PC-3 (cell line): Measurements from ENCODE around the gene CA4. TPM values are rescaled to one million over a fixed set of nuclear protein-coding genes. Genes with fewer than 3 reads are reported as not detected.

ENCODE experiments used
- ATAC-seq: fragments of 200-7000 bp; cut with Tn5 transposase; 2 replicates; pipeline ENCODE4 v1.9.1; 2020; ENCODE audit warnings: mild to moderate bottlenecking, moderate library complexity
- BruUV-seq: library from RNA; stranded (reverse); fragments of 400-500 nt; replicated peaks from 2 replicates; lab custom pipeline; 2021; lab: Mats Ljungman, UMichigan
- CTCF ChIA-PET: fragments of 300-600 bp; sonication (Branson Sonifier 250); formaldehyde crosslinking; loops from one replicate; lab custom pipeline; 2022; ENCODE audit warnings: antibody characterized with exemption; lab: Charles Lee
- POLR2A ChIA-PET: fragments of 300-600 bp; sonication (Branson Sonifier 250); formaldehyde crosslinking; loops from one replicate; lab custom pipeline; 2022; ENCODE audit warnings: antibody characterized with exemption; ENCODE audit not compliant: unreplicated experiment; lab: Charles Lee
- DNase-seq: peaks from one replicate; pipeline ENCODE4 v3.0.0-alpha.2; 2015
- H2AFZ ChIP-seq: fragments of 300-600 bp; sonication (generic); 2 replicates; pipeline ENCODE4 v1.6.0; 2016; ENCODE audit warnings: antibody characterized with exemption, low read length
- H3F3A ChIP-seq: fragments of 300-600 bp; sonication (generic); one replicate; pipeline ENCODE4 v1.6.0; 2017; ENCODE audit warnings: antibody characterized with exemption, low read length, control low read depth, mild to moderate bottlenecking; ENCODE audit not compliant: unreplicated experiment
- H3K27ac ChIP-seq: fragments of 300-600 bp; sonication (generic); 2 replicates; pipeline ENCODE4 v1.5.1; 2016; ENCODE audit warnings: mild to moderate bottlenecking, low read length
- H3K27me3 ChIP-seq: fragments of 300-600 bp; sonication (generic); 2 replicates; pipeline ENCODE4 v1.6.1; 2016; ENCODE audit warnings: low read length, mixed read lengths
- H3K36me3 ChIP-seq: fragments of 300-600 bp; sonication (generic); 2 replicates; pipeline ENCODE4 v1.6.1; 2016; ENCODE audit warnings: low read depth, mixed run types, low read length, mixed read lengths
- H3K4me1 ChIP-seq: fragments of 300-600 bp; sonication (generic); 2 replicates; pipeline ENCODE4 v1.5.1; 2016; ENCODE audit warnings: low read length; ENCODE audit not compliant: insufficient read depth
- H3K4me2 ChIP-seq: fragments of 300-600 bp; sonication (generic); 2 replicates; pipeline ENCODE4 v1.6.0; 2016; ENCODE audit warnings: low read length
- H3K4me3 ChIP-seq: fragments of 300-600 bp; sonication (generic); 2 replicates; pipeline ENCODE4 v1.5.1; 2016; ENCODE audit warnings: mild to moderate bottlenecking, low read length, mixed read lengths
- H3K79me2 ChIP-seq: fragments of 300-600 bp; sonication (generic); 2 replicates; pipeline ENCODE4 v1.6.1; 2017; ENCODE audit warnings: low read length, mixed read lengths
- H3K9ac ChIP-seq: fragments of 300-600 bp; sonication (generic); 2 replicates; pipeline ENCODE4 v1.6.0; 2016; ENCODE audit warnings: mild to moderate bottlenecking, low read length
- H3K9me2 ChIP-seq: fragments of 300-600 bp; sonication (generic); replicated peaks from 2 replicates; pipeline ENCODE4 v1.6.1; 2016; ENCODE audit warnings: mixed run types, low read length, mixed read lengths
- H3K9me3 ChIP-seq: fragments of 300-600 bp; sonication (generic); 2 replicates; pipeline ENCODE4 v1.6.1; 2016; ENCODE audit warnings: low read length, mixed read lengths
- H4K20me1 ChIP-seq: fragments of 300-600 bp; sonication (generic); 2 replicates; pipeline ENCODE4 v1.6.1; 2016; ENCODE audit warnings: low read length, mixed read lengths
- EZH2 ChIP-seq: fragments of 300-600 bp; sonication (generic); IDR thresholded peaks from one replicate; pipeline ENCODE4 v1.6.1; 2017; ENCODE audit warnings: antibody characterized with exemption, mild to moderate bottlenecking, low read length; ENCODE audit not compliant: unreplicated experiment
- EZH2phosphoT487 ChIP-seq: fragments of 300-600 bp; sonication (generic); IDR thresholded peaks from 2 replicates; pipeline ENCODE4 v1.6.1; 2018; ENCODE audit warnings: mild to moderate bottlenecking, antibody characterized with exemption, low read length, borderline replicate concordance
- intact Hi-C: fragments of 100-400 bp; cut with micrococcal nuclease; formaldehyde crosslinking; loops from 2 replicates; pipeline ENCODE4 v1.9.0; 2023
- total RNA-seq: library from RNA; depleted of rRNA; stranded (reverse); fragments of >200 nt; gene quantifications from 2 replicates; pipeline ENCODE4 v1.2.3, GENCODE V29; 2014
- TF ChIP-seq, protein P1 (sequence below): fragments of 300-600 bp; sonication (generic); conservative IDR thresholded peaks from 2 replicates; pipeline ENCODE4 v1.5.1; 2017; ENCODE audit warnings: antibody characterized with exemption, low read depth, mild to moderate bottlenecking, low read length

The CA4 gene
- total RNA-seq, 1 experiment from 2014 or later: not detected

DNA sequence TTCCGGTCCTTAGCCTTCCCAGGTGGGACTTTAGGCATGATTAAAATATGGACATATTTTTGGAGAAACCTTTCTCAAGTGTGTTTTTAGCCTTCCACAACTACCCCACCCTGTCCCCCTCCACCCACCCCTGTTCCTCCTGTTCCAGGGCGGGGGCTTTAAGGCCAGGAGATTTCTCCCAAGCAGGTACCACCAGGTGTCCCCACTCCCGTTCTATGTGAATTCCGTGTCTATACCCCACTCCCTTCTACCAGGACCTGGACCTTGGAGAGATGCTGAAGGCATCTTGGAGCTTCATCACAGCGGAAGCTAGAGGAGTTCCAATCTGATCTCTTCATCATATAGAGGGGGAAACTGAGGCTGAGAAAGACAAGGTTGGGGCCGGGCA, 9.7 kb downstream of the CA4 start:
- H3K9me3 ChIP-seq: no peaks in the 10 kb centered on the region
- POLR2A ChIA-PET: no interaction called here
- H3K27me3 ChIP-seq: no peaks in the 10 kb centered on the region
- CTCF ChIA-PET: no interaction called here
- no peak overlapping the region for H3K4me2 ChIP-seq
- BruUV-seq: no TSS peak
- H3K9me2 ChIP-seq: no peaks in the 10 kb centered on the region
- H3K79me2 ChIP-seq: no peaks in the 10 kb centered on the region
- 0 out of 2 replicates have a peak, but pooled peaks cover 4% of the 10 kb centered on the region for H3K4me1 ChIP-seq
- DNase-seq (no peak), ATAC-seq (no peak)
- no peak overlapping the region for H3K9ac ChIP-seq
- intact Hi-C loops: no loop called here
- no peaks in the 10 kb centered on the region for H3F3A ChIP-seq
- H3K36me3 ChIP-seq: no peaks in the 10 kb centered on the region
- TF ChIP-seq, protein P1, sequence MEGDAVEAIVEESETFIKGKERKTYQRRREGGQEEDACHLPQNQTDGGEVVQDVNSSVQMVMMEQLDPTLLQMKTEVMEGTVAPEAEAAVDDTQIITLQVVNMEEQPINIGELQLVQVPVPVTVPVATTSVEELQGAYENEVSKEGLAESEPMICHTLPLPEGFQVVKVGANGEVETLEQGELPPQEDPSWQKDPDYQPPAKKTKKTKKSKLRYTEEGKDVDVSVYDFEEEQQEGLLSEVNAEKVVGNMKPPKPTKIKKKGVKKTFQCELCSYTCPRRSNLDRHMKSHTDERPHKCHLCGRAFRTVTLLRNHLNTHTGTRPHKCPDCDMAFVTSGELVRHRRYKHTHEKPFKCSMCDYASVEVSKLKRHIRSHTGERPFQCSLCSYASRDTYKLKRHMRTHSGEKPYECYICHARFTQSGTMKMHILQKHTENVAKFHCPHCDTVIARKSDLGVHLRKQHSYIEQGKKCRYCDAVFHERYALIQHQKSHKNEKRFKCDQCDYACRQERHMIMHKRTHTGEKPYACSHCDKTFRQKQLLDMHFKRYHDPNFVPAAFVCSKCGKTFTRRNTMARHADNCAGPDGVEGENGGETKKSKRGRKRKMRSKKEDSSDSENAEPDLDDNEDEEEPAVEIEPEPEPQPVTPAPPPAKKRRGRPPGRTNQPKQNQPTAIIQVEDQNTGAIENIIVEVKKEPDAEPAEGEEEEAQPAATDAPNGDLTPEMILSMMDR: no peak
- TF ChIP-seq EZH2 (no peak), EZH2phosphoT487 (no peak)
- no peaks in the 10 kb centered on the region for H4K20me1 ChIP-seq
- no peak overlapping the region for H2AFZ ChIP-seq
- H3K27ac ChIP-seq: no peak overlapping the region
- H3K4me3 ChIP-seq: no peak overlapping the region

DNA sequence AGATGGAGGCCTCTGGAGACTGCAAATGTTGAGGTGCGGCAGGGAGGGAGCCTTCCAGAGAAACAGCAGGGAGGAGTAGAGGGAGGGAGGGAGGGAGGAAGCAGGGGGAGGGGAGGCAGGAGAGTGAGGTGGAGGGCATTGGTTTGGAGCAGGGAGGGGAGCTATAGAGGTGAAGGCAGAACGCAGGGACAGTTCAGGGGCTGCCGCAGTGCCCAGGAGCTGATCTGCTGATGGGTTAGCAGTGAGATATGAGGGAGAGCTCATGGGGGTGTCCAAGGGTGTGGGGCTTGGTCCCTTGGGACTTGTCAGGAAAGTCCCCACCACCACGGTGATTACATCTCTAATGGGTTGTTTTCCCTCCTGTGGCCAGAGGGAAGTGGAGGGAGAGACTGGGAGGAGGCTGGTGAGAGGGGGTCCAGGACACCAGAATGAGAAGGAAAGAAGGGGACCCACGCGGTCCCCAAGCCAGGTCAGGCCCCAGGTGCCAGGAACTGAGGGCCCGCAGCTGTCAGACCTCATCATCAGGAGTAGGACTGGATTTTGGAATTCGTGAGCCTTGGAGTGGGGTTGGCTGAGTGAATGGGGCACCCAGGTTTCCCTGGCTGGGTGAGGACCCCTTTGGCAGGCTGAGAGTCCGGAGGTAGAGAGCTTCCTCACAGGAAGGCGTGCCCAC, 11.2 kb downstream of the CA4 start:
- H2AFZ ChIP-seq: no peak overlapping the region
- H3F3A ChIP-seq: no peaks in the 10 kb centered on the region
- BruUV-seq: no TSS peak
- H3K9me3 ChIP-seq: no peaks in the 10 kb centered on the region
- H3K9ac ChIP-seq: no peak overlapping the region
- ATAC-seq (no peak), DNase-seq (no peak)
- no peak overlapping the region for H3K4me2 ChIP-seq
- TF ChIP-seq EZH2 (no peak), EZH2phosphoT487 (no peak)
- TF ChIP-seq, protein P1: no peak
- H3K4me3 ChIP-seq: no peak overlapping the region
- ChIA-PET POLR2A (no interaction called here), CTCF (no interaction called here)
- H3K27me3 ChIP-seq: no peaks in the 10 kb centered on the region
- no peaks in the 10 kb centered on the region for H3K79me2 ChIP-seq
- intact Hi-C loops: no loop called here
- H3K4me1 ChIP-seq: no peaks in the 10 kb centered on the region
- no peaks in the 10 kb centered on the region for H3K9me2 ChIP-seq
- no peaks in the 10 kb centered on the region for H3K36me3 ChIP-seq
- H4K20me1 ChIP-seq: no peaks in the 10 kb centered on the region
- no peak overlapping the region for H3K27ac ChIP-seq

DNA sequence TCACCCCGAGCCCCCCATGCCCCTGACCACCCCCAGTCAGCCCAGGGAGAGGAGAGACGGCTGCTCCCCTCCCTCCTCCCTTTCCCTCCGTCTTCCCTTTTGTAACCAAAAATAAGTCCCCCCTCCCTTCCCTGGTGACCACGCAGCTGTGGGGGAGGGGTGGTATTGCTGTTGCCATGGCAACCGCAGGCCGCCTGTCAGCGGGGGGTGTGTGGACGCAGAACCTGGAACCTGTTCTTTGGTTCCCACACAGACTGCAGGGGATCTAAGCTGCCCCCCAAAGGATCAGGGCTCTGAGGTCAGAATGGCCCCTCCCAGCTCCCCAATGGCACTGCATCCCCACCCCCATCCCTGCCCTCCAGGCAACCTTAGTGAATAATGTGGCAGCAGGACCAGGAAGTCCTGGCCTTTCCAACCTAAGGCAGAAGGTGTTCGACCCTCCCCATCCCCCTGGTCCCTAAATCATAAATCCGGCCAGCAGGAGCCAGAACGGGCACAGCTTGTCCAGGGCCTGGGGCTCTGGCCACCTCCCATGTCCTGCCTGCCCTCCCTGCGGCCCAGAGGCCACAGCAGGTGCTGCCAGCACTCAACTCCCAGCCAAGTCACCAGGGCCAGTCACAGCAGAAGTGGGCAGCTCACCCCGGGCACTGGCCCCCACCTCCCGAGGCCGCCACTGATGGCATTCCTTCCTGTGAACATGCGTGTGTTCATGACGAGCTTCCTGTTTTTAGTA, 12.0 kb downstream of the CA4 start:
- Histone ChIP-seq H4K20me1 (no peaks in the 10 kb centered on the region), H3K9ac (no peak overlapping the region), H3K9me3 (no peaks in the 10 kb centered on the region), H3K4me1 (no peaks in the 10 kb centered on the region), H3F3A (no peaks in the 10 kb centered on the region), H3K4me3 (no peak overlapping the region), H3K9me2 (no peaks in the 10 kb centered on the region), H3K27me3 (no peaks in the 10 kb centered on the region), H2AFZ (no peak overlapping the region; the same call in 1 of the 2 replicates), H3K79me2 (no peaks in the 10 kb centered on the region), H3K4me2 (no peak overlapping the region), H3K36me3 (no peaks in the 10 kb centered on the region), H3K27ac (no peak overlapping the region)
- ChIA-PET CTCF (no interaction called here), POLR2A (no interaction called here)
- intact Hi-C loops: no loop called here
- TF ChIP-seq EZH2 (no peak), EZH2phosphoT487 (no peak)
- TF ChIP-seq, protein P1: no peak
- BruUV-seq: no TSS peak
- DNase-seq: no peak
- ATAC-seq: no peak
